ENCODE results near the gene NFATC2.

GRCh38 chr20:51429144-51429482, 113.4 kb downstream of the NFATC2 start:
- TF ChIP-seq CTCF (IDR thresholded peaks at IDR 0.05 in 4 of 5, conservative IDR thresholded peaks at IDR 0.05 in 1 of 5) = no peak
- no peak for TF ChIP-seq POLR2A (IDR thresholded peaks at IDR 0.05)
